GM12801 (cell line): ENCODE results near the gene CSF2RB.

Experiments
- TF ChIP-seq, protein P1 (sequence below): IDR thresholded peaks from one replicate; pipeline ENCODE4 v1.5.1; 2011; ENCODE audit warnings: control low read depth; ENCODE audit not compliant: insufficient read length; ENCODE audit errors: extremely low read depth

CSF2RB gene

DNA sequence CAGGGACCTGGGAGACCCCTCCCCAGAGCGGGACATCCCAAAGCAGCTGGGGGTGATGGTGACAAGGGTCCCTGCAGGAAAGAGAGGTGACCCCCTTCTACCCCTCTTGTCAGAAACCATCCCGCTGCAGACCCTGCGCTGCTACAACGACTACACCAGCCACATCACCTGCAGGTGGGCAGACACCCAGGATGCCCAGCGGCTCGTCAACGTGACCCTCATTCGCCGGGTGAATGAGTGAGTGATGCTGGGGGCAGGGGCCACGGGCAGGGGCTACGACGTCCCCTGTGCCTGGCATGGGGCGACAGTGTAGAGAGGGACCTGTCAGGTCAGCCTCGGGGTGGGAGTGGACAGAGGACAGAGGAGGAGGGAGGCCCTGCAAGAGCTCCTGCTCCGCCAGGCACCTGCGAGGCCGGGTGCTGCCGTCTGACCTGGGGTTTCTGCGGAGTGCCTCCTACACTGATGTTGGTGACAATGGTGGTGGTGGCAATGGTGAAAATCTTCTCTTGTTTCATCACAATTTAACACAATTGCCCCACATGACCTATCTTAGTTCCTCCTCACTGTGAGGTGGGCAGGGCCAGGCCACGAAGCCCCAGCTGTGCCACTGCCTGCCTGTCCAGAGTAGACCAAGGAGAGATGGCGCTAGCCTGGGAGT, 9.8 kb downstream of the CSF2RB start:
- TF ChIP-seq, protein P1, sequence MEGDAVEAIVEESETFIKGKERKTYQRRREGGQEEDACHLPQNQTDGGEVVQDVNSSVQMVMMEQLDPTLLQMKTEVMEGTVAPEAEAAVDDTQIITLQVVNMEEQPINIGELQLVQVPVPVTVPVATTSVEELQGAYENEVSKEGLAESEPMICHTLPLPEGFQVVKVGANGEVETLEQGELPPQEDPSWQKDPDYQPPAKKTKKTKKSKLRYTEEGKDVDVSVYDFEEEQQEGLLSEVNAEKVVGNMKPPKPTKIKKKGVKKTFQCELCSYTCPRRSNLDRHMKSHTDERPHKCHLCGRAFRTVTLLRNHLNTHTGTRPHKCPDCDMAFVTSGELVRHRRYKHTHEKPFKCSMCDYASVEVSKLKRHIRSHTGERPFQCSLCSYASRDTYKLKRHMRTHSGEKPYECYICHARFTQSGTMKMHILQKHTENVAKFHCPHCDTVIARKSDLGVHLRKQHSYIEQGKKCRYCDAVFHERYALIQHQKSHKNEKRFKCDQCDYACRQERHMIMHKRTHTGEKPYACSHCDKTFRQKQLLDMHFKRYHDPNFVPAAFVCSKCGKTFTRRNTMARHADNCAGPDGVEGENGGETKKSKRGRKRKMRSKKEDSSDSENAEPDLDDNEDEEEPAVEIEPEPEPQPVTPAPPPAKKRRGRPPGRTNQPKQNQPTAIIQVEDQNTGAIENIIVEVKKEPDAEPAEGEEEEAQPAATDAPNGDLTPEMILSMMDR, result no peak

DNA sequence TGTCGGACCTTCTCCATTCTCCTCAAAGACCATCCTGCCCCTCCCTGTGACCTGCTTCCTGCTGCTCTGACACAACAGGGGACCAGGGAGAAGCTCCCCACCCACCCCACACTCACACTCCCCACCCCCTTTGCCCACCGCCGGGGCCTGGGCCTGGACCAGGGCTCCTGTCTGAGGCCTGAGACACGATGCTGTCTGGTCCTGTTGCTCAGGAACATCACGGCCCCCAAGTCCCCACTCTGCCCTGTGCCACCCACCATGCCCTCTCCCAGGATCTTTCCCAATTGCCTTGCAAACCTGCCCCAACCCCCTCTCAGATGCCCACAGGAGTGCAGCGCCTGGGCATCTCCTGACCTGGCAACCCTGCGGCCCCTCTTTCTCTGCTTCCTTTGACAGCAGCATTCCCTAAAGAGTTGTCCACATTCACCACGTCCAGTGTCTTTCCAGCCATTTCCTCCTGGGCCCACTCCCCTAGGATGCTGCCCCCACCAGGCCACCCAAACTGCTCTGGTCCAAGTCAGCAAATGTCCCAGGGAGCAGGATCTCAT, 10.8 kb downstream of the CSF2RB start:
- TF ChIP-seq, protein P1, result no peak

GRCh38 chr22:36925388-36926290, 12.2 kb downstream of the CSF2RB start:
- TF ChIP-seq, protein P1, result no peak

DNA sequence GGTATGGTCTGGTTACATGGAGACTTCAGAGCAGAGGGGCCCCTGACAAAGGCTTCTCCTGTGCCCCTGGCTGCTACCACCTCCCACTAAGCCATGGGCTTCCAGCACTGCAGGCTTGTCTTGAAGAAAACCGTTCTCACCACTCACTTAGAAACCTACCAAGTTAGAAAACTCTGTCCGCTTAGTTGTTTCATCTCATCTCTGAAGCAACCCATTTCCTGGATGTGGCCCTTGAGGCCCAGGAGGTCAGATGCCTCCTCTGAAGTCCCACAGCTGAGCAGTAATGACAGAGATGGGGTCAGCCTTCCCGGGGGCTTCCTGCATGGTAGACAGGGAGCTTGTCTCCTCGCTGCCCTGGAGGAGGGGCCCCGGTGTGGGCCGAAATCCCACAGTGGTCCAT, 12.9 kb downstream of the CSF2RB start:
- TF ChIP-seq, protein P1, result no peak

GRCh38 chr22:36926721-36927435, 13.4 kb downstream of the CSF2RB start:
- TF ChIP-seq, protein P1, result no peak

GRCh38 chr22:36927671-36928070, 14.2 kb downstream of the CSF2RB start:
- TF ChIP-seq, protein P1, result no peak

- TF ChIP-seq, protein P1, result no peak
Measured at GRCh38 chr22:36928196-36928595, 14.8 kb downstream of the CSF2RB start.
